Stomach (tissue), 9 donors: ENCODE measurements around the gene TMEM229B. TPM values are rescaled to one million over a fixed set of nuclear protein-coding genes. Genes with fewer than 3 reads are reported as not detected.
A peak's percentile ranks its signal among the peaks of the same experiment; 100 is the strongest.

Experiments
- DNase-seq, 2 donors: peaks; one replicate each; pipeline versions ENCODE4 v3.0.0 to v3.0.0-alpha.2; 2013 to 2019
- H3K27ac ChIP-seq, 5 donors: fragments of 200-600 bp in 4 of 5; sonication (generic) in 4 of 5; one replicate each; pipeline ENCODE4 v1.5.1; 2013 to 2019; ENCODE audit warnings: mild to moderate bottlenecking in 1 of 5, moderate library complexity in 1 of 5
- H3K27me3 ChIP-seq, 3 donors: fragments of 200-600 bp; sonication (generic); one replicate each; pipeline ENCODE4 v1.5.1; 2017 to 2019; ENCODE audit warnings: mixed run types in 1 of 3
- H3K36me3 ChIP-seq, 4 donors: fragments of 200-600 bp; sonication (generic); 1 replicate in 3 of 4; 2 replicates in 1 of 4; pipeline ENCODE4 v1.5.1; 2016 to 2019
- H3K4me1 ChIP-seq, 4 donors: fragments of 200-600 bp; sonication (generic); one replicate each; pipeline ENCODE4 v1.5.1; 2016 to 2019
- H3K4me3 ChIP-seq, 4 donors: fragments of 200-600 bp; sonication (generic) in 3 of 4; one replicate each; pipeline ENCODE4 v1.5.1; 2016 to 2019; ENCODE audit warnings: mild to moderate bottlenecking in 1 of 4
- H3K9me3 ChIP-seq, 4 donors: fragments of 200-600 bp; sonication (generic); one replicate each; pipeline ENCODE4 v1.5.1; 2016 to 2019
- EP300 ChIP-seq: sonication (generic); formaldehyde crosslinking; IDR thresholded peaks from one replicate; pipeline ENCODE4 v1.6.1; 2017; ENCODE audit warnings: antibody characterized with exemption
- POLR2A ChIP-seq, 4 donors: fragments of 450-650 bp; IDR thresholded peaks; one replicate each; pipeline ENCODE4 v1.6.1; 2016; ENCODE audit warnings: antibody characterized with exemption in 4 of 4, control low read depth in 2 of 4, mild to moderate bottlenecking in 1 of 4, moderate library complexity in 1 of 4
- POLR2AphosphoS5 ChIP-seq, 3 donors: sonication (generic); formaldehyde crosslinking; IDR thresholded peaks; one replicate each; pipeline ENCODE4 v1.6.1; 2016; ENCODE audit warnings: antibody characterized with exemption in 3 of 3
- WGBS, 5 donors: extraction: QIAGEN DNeasy Blood & Tissue Kit in 3 of 5; methylation state at CpG; one replicate each; pipeline versions ENCODE4 v1.1.5 to v1.1.7; 2013 to 2018; 5-methylcytosine and 5-hydroxymethylcytosine counted together
- intact Hi-C: fragments of 100-400 bp; cut with DNase I; formaldehyde crosslinking; loops from one replicate; pipeline ENCODE4 v1.15.1; 2023; ENCODE audit warnings: low total_unique reads
- polyA plus RNA-seq, 3 donors: library from polyadenylated mRNA; stranded (reverse); fragments of 200-250 nt; gene quantifications; one replicate each; pipeline ENCODE4 v1.2.3, GENCODE V29; 2013
- total RNA-seq, 5 donors: library from RNA; depleted of rRNA; stranded (reverse); fragments of >200 nt; gene quantifications; one replicate each; pipeline versions ENCODE4 v1.1.0 to v1.2.3, GENCODE V29; 2014 to 2016
- TF ChIP-seq, protein P1 (sequence below), 7 experiments: fragments of 450-650 bp in 4 of 7; fragments of 200-600 bp in 3 of 7; sonication (generic) in 3 of 7; IDR thresholded peaks; one replicate each; pipeline ENCODE4 v1.5.1; 2016 to 2019; ENCODE audit warnings: antibody characterized with exemption in 7 of 7, control low read depth in 2 of 7, mild to moderate bottlenecking in 1 of 7
- donor health status: healthy with polysubstance abuse.
- donor health status: Bipolar disorder and iron deficiency.
- donor health status: healthy.

The TMEM229B gene
- total and polyA plus RNA-seq, 8 donors = 0.14 to 15.6 (median 1.4) TPM; not detected in 1

DNA sequence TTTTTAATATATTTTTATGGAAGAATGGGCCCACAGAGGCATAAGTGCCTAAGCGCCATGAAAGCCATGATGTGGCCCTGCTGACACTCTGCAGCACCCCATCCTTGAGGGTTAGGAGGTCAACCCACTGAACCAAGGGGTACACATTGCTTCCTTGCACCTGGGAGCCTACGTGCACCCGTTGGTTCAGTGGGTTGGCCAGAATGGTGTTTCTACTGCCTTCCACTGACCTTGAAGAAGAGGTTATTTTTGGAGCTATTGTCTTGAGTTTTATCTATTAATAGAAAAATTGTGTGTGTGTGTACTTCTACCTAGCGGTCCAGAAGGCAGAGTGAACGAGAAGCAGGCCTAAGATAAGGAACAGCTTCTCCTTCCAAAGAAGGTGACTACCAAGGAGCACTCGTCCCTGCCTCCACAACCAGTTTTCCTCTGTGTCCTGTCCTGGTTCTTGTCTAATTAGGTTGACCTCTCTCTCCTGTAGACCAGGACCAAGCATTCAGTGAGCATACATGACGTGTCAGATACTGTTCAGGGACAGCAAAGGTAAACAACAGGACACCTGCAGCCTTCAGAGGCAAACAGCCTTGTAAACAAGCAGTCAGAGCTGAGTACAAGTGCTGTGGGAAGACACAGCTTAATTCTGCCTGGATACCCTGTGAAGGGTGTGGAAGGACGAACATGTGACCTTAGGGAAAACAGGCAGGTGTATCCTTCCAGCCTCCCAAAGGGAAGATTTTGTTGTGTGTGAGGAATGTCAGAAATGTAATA lies 46.2 kb downstream of the TMEM229B start:
- intact Hi-C loops = no loop called here
- Histone ChIP-seq H3K4me3 (no peak overlapping the region), H3K9me3 (no peaks in the 10 kb centered on the region), H3K27ac (no peak overlapping the region), H3K36me3 (no peaks in the 10 kb centered on the region), H3K4me1 (peaks cover 0 to 24% (median 13%) of the 10 kb centered on the region in 4 donors), H3K27me3 (no peaks in the 10 kb centered on the region)
- WGBS, 5 donors = 63 to 84% (median 66%) methylated on average over 8 of the region's 8 CpGs
- no peak for DNase-seq
- no peak for TF ChIP-seq EP300
- no peak for TF ChIP-seq POLR2A (IDR thresholded peaks at IDR 0.05)
- TF ChIP-seq POLR2AphosphoS5 (IDR thresholded peaks at IDR 0.05) = no peak
- TF ChIP-seq, protein P1, sequence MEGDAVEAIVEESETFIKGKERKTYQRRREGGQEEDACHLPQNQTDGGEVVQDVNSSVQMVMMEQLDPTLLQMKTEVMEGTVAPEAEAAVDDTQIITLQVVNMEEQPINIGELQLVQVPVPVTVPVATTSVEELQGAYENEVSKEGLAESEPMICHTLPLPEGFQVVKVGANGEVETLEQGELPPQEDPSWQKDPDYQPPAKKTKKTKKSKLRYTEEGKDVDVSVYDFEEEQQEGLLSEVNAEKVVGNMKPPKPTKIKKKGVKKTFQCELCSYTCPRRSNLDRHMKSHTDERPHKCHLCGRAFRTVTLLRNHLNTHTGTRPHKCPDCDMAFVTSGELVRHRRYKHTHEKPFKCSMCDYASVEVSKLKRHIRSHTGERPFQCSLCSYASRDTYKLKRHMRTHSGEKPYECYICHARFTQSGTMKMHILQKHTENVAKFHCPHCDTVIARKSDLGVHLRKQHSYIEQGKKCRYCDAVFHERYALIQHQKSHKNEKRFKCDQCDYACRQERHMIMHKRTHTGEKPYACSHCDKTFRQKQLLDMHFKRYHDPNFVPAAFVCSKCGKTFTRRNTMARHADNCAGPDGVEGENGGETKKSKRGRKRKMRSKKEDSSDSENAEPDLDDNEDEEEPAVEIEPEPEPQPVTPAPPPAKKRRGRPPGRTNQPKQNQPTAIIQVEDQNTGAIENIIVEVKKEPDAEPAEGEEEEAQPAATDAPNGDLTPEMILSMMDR (IDR thresholded peaks at IDR 0.05) = no peak

- Histone ChIP-seq H3K27me3 (no peaks in the 10 kb centered on the region), H3K4me1 (peaks cover 0 to 19% (median 9%) of the 10 kb centered on the region in 4 donors), H3K36me3 (no peaks in the 10 kb centered on the region), H3K4me3 (no peak overlapping the region), H3K27ac (no peak overlapping the region), H3K9me3 (no peaks in the 10 kb centered on the region)
- 90 to 95% (median 95%) methylated on average over 8 of the region's 8 CpGs for WGBS, 5 donors
- TF ChIP-seq, protein P1 (IDR thresholded peaks at IDR 0.05) = no peak
- TF ChIP-seq POLR2A (IDR thresholded peaks at IDR 0.05) = no peak
- TF ChIP-seq EP300 = no peak
- TF ChIP-seq POLR2AphosphoS5 (IDR thresholded peaks at IDR 0.05) = no peak
- intact Hi-C loops = no loop called here
- DNase-seq = no peak
Observed at GRCh38 chr14:67441672-67442071, 46.8 kb downstream of the TMEM229B start.

- intact Hi-C loops = no loop called here
- TF ChIP-seq, protein P1 (IDR thresholded peaks at IDR 0.05) = no peak
- TF ChIP-seq POLR2AphosphoS5 (IDR thresholded peaks at IDR 0.05) (no peak), POLR2A (IDR thresholded peaks at IDR 0.05) (no peak), EP300 (no peak)
- peaks cover 0 to 15% (median 5%) of the 10 kb centered on the region in 4 donors for H3K4me1 ChIP-seq
- WGBS, 5 donors = 85 to 94% (median 92%) methylated on average over 2 of the region's 2 CpGs
- H3K9me3 ChIP-seq = no peaks in the 10 kb centered on the region
- H3K36me3 ChIP-seq = no peaks in the 10 kb centered on the region
- H3K4me3 ChIP-seq = no peak overlapping the region
- no peaks in the 10 kb centered on the region for H3K27me3 ChIP-seq
- DNase-seq = no peak
- H3K27ac ChIP-seq = no peak overlapping the region
Observed at GRCh38 chr14:67441256-67441655, 47.3 kb downstream of the TMEM229B start.

DNA sequence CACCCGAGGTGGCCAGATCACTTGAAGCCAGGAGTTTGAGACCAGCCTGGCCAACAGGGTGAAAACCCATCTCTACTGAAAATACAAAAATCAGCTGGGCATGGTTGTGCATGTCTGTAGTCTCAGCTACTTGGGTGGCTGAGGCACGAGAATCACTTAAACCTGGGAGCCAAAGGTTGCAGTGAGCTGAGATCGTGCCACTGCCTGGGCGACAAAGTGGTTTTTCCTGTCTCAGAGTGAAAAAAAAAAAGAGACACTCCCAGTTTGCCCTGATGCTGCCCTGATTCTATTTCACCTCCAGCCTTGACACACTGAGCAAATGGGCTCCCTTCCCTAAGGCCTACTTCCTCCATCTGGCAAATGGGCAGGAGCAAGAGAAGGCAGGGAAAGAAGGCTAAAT lies 48.0 kb downstream of the TMEM229B start:
- intact Hi-C loops = no loop called here
- 23 to 69% (median 42%) methylated on average over 4 of the region's 4 CpGs for WGBS, 5 donors
- Histone ChIP-seq H3K4me3 (no peak overlapping the region), H3K27ac (no peak overlapping the region), H3K4me1 (peaks cover 0 to 10% (median 3%) of the 10 kb centered on the region in 4 donors), H3K9me3 (no peaks in the 10 kb centered on the region), H3K36me3 (no peaks in the 10 kb centered on the region), H3K27me3 (no peaks in the 10 kb centered on the region)
- peak in 1 of 2 donors; percentile 71 for DNase-seq
- TF ChIP-seq POLR2A (IDR thresholded peaks at IDR 0.05) (no peak), EP300 (no peak), POLR2AphosphoS5 (IDR thresholded peaks at IDR 0.05) (no peak)
- TF ChIP-seq, protein P1 (IDR thresholded peaks at IDR 0.05) = no peak
